NCI-H446 (cell line): ENCODE data around the gene MSH3.
"Not testable (repeated sequence)": the region's sequence is repeated elsewhere in the genome, so short reads cannot be mapped to it uniquely, and the experiment has no call there.

Source experiments
- DNase-seq, 2 experiments: peaks; one replicate each; lab custom pipeline; 2025; lab: John Stamatoyannopoulos, UW

MSH3 gene

GRCh38 chr5:80853413-80853812, 199.0 kb downstream of the MSH3 start:
- DNase-seq = no peak

GRCh38 chr5:80854583-80854982, 200.1 kb downstream of the MSH3 start:
- no peak for DNase-seq

- DNase-seq = no peak
Observed at GRCh38 chr5:80860924-80861613, 206.6 kb downstream of the MSH3 start.

- no peak for DNase-seq
Observed at GRCh38 chr5:80863708-80864107, 209.3 kb downstream of the MSH3 start.

GRCh38 chr5:80864109-80864508, 209.7 kb downstream of the MSH3 start:
- no peak for DNase-seq

- no peak for DNase-seq
Observed at GRCh38 chr5:80864706-80865435, 210.4 kb downstream of the MSH3 start.

GRCh38 chr5:80865551-80865950, 211.1 kb downstream of the MSH3 start:
- DNase-seq = no peak

- no peak for DNase-seq
Observed at GRCh38 chr5:80866371-80866770, 211.9 kb downstream of the MSH3 start.

GRCh38 chr5:80867233-80867632, 212.8 kb downstream of the MSH3 start:
- DNase-seq = no peak

GRCh38 chr5:80870442-80870841, 216.0 kb downstream of the MSH3 start:
- no peak for DNase-seq

GRCh38 chr5:80871541-80871961, 217.1 kb downstream of the MSH3 start:
- no peak for DNase-seq

- DNase-seq = no peak
Observed at GRCh38 chr5:80874162-80874561, 219.7 kb downstream of the MSH3 start.

- DNase-seq = no peak
Observed at GRCh38 chr5:80877592-80877991, 223.1 kb downstream of the MSH3 start.

- no peak for DNase-seq
Observed at GRCh38 chr5:80881726-80882125, 227.3 kb downstream of the MSH3 start.

GRCh38 chr5:80883390-80883789, 228.9 kb downstream of the MSH3 start:
- DNase-seq = not testable (repeated sequence)

- no peak for DNase-seq
Observed at GRCh38 chr5:80884086-80884813, 229.8 kb downstream of the MSH3 start.

- no peak for DNase-seq
Observed at GRCh38 chr5:80884929-80885328, 230.5 kb downstream of the MSH3 start.

GRCh38 chr5:80885396-80886000, 231.0 kb downstream of the MSH3 start:
- peak in 1 of 2 experiments; percentile 34 for DNase-seq

GRCh38 chr5:80894083-80894482, 239.6 kb downstream of the MSH3 start:
- no peak for DNase-seq

GRCh38 chr5:80895523-80895922, 241.1 kb downstream of the MSH3 start:
- DNase-seq = no peak

GRCh38 chr5:80902624-80903023, 248.2 kb downstream of the MSH3 start:
- not testable (repeated sequence) for DNase-seq

GRCh38 chr5:80904533-80905187, 250.2 kb downstream of the MSH3 start:
- no peak for DNase-seq
